ENCODE data around the gene SNX14. TPM values are rescaled to one million over a fixed set of nuclear protein-coding genes. Genes with fewer than 3 reads are reported as not detected.

The SNX14 gene
- total RNA-seq, 1 experiment from 2014 or later: 85.0 TPM

DNA sequence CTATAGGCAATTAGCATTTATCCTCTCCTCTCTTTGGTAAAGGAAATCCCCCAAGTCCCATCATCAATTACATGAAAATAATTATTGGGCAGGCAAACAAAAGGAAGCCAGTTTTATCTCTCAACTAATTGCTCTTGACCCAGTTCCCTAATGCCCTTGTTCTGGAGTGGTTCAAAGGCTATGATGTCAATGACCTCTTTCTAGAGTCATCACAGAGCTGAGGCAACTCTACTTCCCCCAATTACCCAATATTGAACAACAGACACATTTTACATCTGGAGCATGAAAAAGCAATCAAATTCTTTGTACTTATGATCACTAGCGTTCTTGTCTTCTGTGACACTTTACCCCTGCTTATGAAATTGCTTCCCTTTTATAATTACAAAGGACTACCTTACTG lies 100.3 kb downstream of the SNX14 start:
- Histone ChIP-seq H3K4me1 (no peaks in the 10 kb centered on the region), H3K36me3 (ENCODE audit: control insufficient read depth, insufficient read depth, low read length) (no peaks in the 10 kb centered on the region), H3K27me3 (replicated peaks; ENCODE audit: control insufficient read depth, insufficient read depth, low read length) (no peaks in the 10 kb centered on the region), H3K4me3 (ENCODE audit: low read depth, low read length) (no peak overlapping the region), H3K9me3 (peaks cover 10% of the 10 kb centered on the region; the same call in 1 of the 2 replicates)
- Mint-ChIP-seq H3K36me3 (ENCODE audit: insufficient read depth, unreplicated experiment) (peaks cover 18% of the 10 kb centered on the region), H3K4me1 (ENCODE audit: low read depth, unreplicated experiment) (no peaks in the 10 kb centered on the region), H3K27ac (ENCODE audit: unreplicated experiment) (no peak overlapping the region), H3K4me3 (ENCODE audit: unreplicated experiment) (no peak overlapping the region), H3K9me3 (ENCODE audit: unreplicated experiment) (peaks cover 21% of the 10 kb centered on the region), H3K27me3 (ENCODE audit: insufficient read depth, unreplicated experiment) (no peaks in the 10 kb centered on the region)
- CTCF ChIA-PET: no interaction called here
- POLR2A ChIA-PET: no interaction called here
- intact Hi-C loops (cut with micrococcal nuclease; ENCODE audit: unreplicated experiment): no loop called here
- TF ChIP-seq, protein P1, sequence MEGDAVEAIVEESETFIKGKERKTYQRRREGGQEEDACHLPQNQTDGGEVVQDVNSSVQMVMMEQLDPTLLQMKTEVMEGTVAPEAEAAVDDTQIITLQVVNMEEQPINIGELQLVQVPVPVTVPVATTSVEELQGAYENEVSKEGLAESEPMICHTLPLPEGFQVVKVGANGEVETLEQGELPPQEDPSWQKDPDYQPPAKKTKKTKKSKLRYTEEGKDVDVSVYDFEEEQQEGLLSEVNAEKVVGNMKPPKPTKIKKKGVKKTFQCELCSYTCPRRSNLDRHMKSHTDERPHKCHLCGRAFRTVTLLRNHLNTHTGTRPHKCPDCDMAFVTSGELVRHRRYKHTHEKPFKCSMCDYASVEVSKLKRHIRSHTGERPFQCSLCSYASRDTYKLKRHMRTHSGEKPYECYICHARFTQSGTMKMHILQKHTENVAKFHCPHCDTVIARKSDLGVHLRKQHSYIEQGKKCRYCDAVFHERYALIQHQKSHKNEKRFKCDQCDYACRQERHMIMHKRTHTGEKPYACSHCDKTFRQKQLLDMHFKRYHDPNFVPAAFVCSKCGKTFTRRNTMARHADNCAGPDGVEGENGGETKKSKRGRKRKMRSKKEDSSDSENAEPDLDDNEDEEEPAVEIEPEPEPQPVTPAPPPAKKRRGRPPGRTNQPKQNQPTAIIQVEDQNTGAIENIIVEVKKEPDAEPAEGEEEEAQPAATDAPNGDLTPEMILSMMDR (IDR thresholded peaks at IDR 0.05; ENCODE audit: insufficient read depth in 1 of 2, low read depth in 1 of 2, low read length in 1 of 2, severe bottlenecking in 1 of 2, unreplicated experiment in 1 of 2): no peak
- no peak for DNase-seq
- BruUV-seq (replicated peaks): no TSS peak

DNA sequence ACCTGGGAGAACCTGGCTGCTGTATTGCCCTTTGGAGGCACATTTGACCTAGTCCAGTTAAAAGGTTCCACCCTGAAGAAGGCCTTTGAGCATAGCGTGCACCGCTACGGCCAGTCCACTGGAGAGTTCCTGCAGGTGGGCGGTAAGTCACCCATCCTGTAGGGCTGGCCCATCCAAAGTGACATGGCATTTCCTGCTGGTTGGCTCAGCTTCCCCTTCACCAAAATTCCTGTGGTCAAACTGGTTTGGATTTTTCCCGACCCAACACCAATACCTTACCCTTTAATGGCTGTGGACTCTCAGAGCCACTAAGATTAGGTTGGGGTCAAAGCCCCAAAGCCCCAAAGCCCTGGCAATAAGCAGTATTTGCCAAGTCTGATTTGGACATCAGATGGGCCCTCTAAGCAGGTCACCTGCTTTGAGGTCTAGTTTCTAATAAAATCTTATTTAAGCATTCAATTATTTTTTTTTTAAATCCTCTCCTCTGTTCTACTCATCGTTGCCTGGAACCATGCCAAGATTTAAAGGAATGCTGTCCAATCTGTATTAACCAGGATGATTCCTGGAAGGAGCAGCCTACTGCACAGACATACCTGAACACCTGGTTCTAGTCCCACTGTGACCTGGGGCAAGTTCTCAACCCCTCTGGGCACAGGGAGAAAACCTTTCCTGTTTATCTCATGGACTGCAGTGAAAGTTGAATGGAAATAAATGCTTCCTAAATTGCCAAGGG lies 103.0 kb downstream of the SNX14 start:
- intact Hi-C loops (cut with micrococcal nuclease; ENCODE audit: unreplicated experiment): no loop called here
- no TSS peak for BruUV-seq (replicated peaks)
- no peak overlapping the region for H3K4me3 Mint-ChIP-seq (ENCODE audit: unreplicated experiment)
- H3K27me3 ChIP-seq (replicated peaks; ENCODE audit: control insufficient read depth, insufficient read depth, low read length): no peaks in the 10 kb centered on the region
- DNase-seq: no peak
- H3K4me1 Mint-ChIP-seq (ENCODE audit: low read depth, unreplicated experiment): peaks cover 7% of the 10 kb centered on the region
- H3K36me3 Mint-ChIP-seq (ENCODE audit: insufficient read depth, unreplicated experiment): peaks cover 5% of the 10 kb centered on the region
- peaks cover under 1% of the 10 kb centered on the region for H3K9me3 Mint-ChIP-seq (ENCODE audit: unreplicated experiment)
- no peaks in the 10 kb centered on the region for H3K9me3 ChIP-seq
- POLR2A ChIA-PET: no interaction called here
- no peaks in the 10 kb centered on the region for H3K4me1 ChIP-seq
- TF ChIP-seq, protein P1 (IDR thresholded peaks at IDR 0.05; ENCODE audit: insufficient read depth in 1 of 2, low read depth in 1 of 2, low read length in 1 of 2, severe bottlenecking in 1 of 2, unreplicated experiment in 1 of 2): no peak
- no peak overlapping the region for H3K4me3 ChIP-seq (ENCODE audit: low read depth, low read length)
- H3K27ac Mint-ChIP-seq (ENCODE audit: unreplicated experiment): no peak overlapping the region
- CTCF ChIA-PET: no interaction called here
- no peaks in the 10 kb centered on the region for H3K27me3 Mint-ChIP-seq (ENCODE audit: insufficient read depth, unreplicated experiment)
- H3K36me3 ChIP-seq (ENCODE audit: control insufficient read depth, insufficient read depth, low read length): no peaks in the 10 kb centered on the region

DNA sequence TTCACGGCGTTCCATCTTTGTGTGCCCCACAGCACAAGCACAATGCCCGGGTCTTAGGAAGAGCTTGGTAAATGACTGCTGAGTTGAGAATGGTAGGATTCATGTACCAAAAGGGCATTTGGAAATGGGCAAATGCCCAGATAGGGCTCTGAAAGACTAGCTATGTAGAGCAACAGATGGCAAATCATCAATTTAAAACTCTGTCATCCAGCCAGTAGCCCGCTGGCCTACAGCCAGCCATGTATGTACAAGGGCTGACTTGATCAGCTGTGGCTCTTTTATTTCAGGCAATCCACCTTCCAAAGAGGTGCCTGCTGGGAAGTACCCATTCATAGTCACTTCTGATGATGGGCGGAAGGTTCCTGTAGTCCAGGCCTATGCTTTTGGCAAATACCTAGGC lies 108.7 kb downstream of the SNX14 start:
- POLR2A ChIA-PET: no interaction called here
- intact Hi-C loops (cut with micrococcal nuclease; ENCODE audit: unreplicated experiment): loop anchor here (5.0 kb wide), 2 partner anchors 52 to 78 kb away; no protein-coding TSS in a partner anchor
- H3K36me3 Mint-ChIP-seq (ENCODE audit: insufficient read depth, unreplicated experiment): peaks cover 5% of the 10 kb centered on the region

More for the DNA sequence above, 108.7 kb downstream of the SNX14 start:
- H3K9me3 ChIP-seq: no peaks in the 10 kb centered on the region
- CTCF ChIA-PET: no interaction called here
- no peak for DNase-seq
- H3K9me3 Mint-ChIP-seq (ENCODE audit: unreplicated experiment): no peaks in the 10 kb centered on the region
- H3K27me3 ChIP-seq (replicated peaks; ENCODE audit: control insufficient read depth, insufficient read depth, low read length): no peaks in the 10 kb centered on the region
- H3K27ac Mint-ChIP-seq (ENCODE audit: unreplicated experiment): no peak overlapping the region
- H3K4me3 ChIP-seq (ENCODE audit: low read depth, low read length): no peak overlapping the region
- no peaks in the 10 kb centered on the region for H3K27me3 Mint-ChIP-seq (ENCODE audit: insufficient read depth, unreplicated experiment)
- peaks cover 7% of the 10 kb centered on the region for H3K4me1 Mint-ChIP-seq (ENCODE audit: low read depth, unreplicated experiment)
- TF ChIP-seq, protein P1 (IDR thresholded peaks at IDR 0.05; ENCODE audit: insufficient read depth in 1 of 2, low read depth in 1 of 2, low read length in 1 of 2, severe bottlenecking in 1 of 2, unreplicated experiment in 1 of 2): no peak
- H3K36me3 ChIP-seq (ENCODE audit: control insufficient read depth, insufficient read depth, low read length): no peaks in the 10 kb centered on the region
- no TSS peak for BruUV-seq (replicated peaks)
- H3K4me1 ChIP-seq: peaks cover 3% of the 10 kb centered on the region; the same call in 1 of the 2 replicates
- H3K4me3 Mint-ChIP-seq (ENCODE audit: unreplicated experiment): no peak overlapping the region
